Nephron (organoid): Measurements from ENCODE around the gene WNT7A.

Experiments used
- H3K27ac Mint-ChIP-seq, 3 experiments: 2 replicates each; pipeline ENCODE4 v1.8.0; 2020; ENCODE audit warnings: mixed read lengths in 3 of 3, mild to moderate bottlenecking in 2 of 3, moderate library complexity in 1 of 3
- H3K27me3 Mint-ChIP-seq: 2 replicates; pipeline ENCODE4 v1.8.0; 2021; ENCODE audit warnings: low read depth, mild to moderate bottlenecking, moderate library complexity, mixed read lengths
- H3K36me3 Mint-ChIP-seq: 2 replicates; pipeline ENCODE4 v1.8.0; 2020; ENCODE audit warnings: low read depth, mixed read lengths
- H3K4me1 Mint-ChIP-seq: 2 replicates; pipeline ENCODE4 v1.8.0; 2020; ENCODE audit warnings: mixed read lengths
- H3K4me3 Mint-ChIP-seq, 3 experiments: 2 replicates each; pipeline ENCODE4 v1.8.0; 2020; ENCODE audit warnings: mild to moderate bottlenecking in 3 of 3, mixed read lengths in 3 of 3, moderate library complexity in 2 of 3
- H3K9me3 Mint-ChIP-seq: 2 replicates; pipeline ENCODE4 v1.8.0; 2020; ENCODE audit warnings: mixed read lengths
- TF ChIP-seq, protein P1 (sequence below), 3 experiments: fragments of 200-600 bp; sonication (generic); IDR thresholded peaks; one replicate each; pipeline ENCODE4 v1.5.0; 2021; ENCODE audit warnings: antibody characterized with exemption in 3 of 3; ENCODE audit not compliant: unreplicated experiment in 3 of 3

Gene WNT7A

DNA sequence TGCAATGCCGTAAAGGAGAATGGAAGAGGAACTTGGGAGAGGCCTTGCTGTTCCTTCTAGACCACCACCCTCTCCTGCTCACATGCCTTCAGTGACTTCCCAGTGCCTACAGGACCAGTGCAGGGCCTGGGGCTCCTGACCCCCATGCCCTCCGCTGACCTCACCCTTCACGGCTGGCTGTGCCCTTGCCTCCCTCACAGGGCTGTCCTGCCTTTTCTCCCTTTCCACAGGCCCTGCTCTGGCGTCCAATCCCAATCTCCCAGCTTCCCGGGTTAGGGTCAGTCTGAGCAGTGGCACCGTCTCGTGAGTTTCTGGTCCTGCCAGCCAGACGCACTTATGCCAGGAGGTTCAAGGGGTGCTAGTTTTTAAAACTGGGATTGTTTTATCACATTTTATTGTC lies 110.4 kb downstream of the WNT7A start:
- Mint-ChIP-seq H3K4me1 (no peaks in the 10 kb centered on the region), H3K27ac (no peak overlapping the region), H3K27me3 (peaks cover 6% of the 10 kb centered on the region), H3K36me3 (no peaks in the 10 kb centered on the region), H3K4me3 (no peak overlapping the region), H3K9me3 (no peaks in the 10 kb centered on the region)
- TF ChIP-seq, protein P1, sequence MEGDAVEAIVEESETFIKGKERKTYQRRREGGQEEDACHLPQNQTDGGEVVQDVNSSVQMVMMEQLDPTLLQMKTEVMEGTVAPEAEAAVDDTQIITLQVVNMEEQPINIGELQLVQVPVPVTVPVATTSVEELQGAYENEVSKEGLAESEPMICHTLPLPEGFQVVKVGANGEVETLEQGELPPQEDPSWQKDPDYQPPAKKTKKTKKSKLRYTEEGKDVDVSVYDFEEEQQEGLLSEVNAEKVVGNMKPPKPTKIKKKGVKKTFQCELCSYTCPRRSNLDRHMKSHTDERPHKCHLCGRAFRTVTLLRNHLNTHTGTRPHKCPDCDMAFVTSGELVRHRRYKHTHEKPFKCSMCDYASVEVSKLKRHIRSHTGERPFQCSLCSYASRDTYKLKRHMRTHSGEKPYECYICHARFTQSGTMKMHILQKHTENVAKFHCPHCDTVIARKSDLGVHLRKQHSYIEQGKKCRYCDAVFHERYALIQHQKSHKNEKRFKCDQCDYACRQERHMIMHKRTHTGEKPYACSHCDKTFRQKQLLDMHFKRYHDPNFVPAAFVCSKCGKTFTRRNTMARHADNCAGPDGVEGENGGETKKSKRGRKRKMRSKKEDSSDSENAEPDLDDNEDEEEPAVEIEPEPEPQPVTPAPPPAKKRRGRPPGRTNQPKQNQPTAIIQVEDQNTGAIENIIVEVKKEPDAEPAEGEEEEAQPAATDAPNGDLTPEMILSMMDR (IDR thresholded peaks at IDR 0.05; ENCODE audit: unreplicated experiment in 3 of 3), result no peak

DNA sequence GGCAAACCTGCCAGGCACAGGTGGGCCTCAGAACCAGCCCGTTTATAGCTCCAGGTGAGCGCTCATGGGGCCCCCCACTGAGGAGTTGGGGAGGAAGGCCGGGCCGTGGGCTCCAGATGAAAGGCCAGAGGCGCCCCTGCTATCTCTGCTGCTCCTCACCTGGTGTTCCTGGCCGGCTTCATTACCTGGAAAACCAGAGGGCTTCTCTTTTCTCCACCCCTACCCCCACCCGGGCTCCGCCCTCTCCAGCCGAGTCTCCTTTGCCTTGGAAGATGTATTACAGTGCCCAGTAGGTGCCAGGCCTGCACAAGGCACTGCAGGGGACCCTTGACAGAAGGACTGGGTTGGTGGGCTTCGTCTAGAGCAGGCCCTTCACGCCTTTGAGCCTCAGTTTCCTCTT lies 111.4 kb downstream of the WNT7A start:
- Mint-ChIP-seq H3K9me3 (no peaks in the 10 kb centered on the region), H3K4me3 (no peak overlapping the region), H3K27me3 (peaks cover 10% of the 10 kb centered on the region), H3K4me1 (no peaks in the 10 kb centered on the region), H3K36me3 (no peaks in the 10 kb centered on the region), H3K27ac (no peak overlapping the region)
- TF ChIP-seq, protein P1 (IDR thresholded peaks at IDR 0.05; ENCODE audit: unreplicated experiment in 3 of 3), result no peak

DNA sequence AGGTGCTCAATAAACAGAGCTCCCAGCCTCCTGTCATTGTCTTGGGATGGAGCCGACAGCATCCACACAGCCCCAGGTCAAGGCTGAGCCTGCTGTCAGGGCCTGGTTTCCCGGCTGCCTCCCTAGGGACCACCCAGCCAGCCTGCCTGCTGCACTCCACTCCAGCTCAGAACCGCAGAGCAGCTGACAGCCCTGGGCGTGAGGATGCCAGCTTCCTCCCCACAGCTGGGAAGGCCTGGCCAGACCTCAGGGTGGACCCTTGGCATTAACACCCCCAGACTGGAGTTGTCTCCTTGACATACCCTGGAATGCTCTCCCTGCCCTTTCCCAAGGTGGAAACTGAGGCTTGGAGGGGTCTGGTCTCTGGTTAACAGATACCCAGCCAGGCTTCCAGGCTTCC lies 112.0 kb downstream of the WNT7A start:
- Mint-ChIP-seq H3K4me3 (no peak overlapping the region), H3K27me3 (peaks cover 10% of the 10 kb centered on the region), H3K9me3 (peaks cover 3% of the 10 kb centered on the region), H3K27ac (no peak overlapping the region), H3K36me3 (no peaks in the 10 kb centered on the region), H3K4me1 (no peaks in the 10 kb centered on the region)
- TF ChIP-seq, protein P1 (IDR thresholded peaks at IDR 0.05; ENCODE audit: unreplicated experiment in 3 of 3), result no peak

DNA sequence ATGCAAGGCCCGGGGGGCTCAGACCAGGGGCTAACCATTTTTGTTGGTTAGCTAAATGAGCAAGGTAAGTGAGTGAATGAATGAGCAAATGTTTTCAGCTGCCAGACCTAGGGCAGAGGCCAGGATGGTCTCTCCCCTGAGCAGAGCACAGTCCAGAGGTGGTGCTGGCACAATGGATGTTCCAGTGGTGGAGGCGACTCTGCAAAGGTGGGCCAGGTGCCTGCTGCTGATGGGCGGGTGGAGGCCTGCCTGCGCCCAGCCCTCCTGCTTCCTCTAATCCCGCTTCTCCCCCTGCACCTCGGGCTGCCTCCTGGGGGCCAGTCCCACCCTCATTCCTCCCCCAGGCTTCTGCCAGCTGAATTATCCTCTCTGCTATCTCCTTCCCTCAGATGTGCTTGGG lies 112.8 kb downstream of the WNT7A start:
- H3K27ac Mint-ChIP-seq, result no peak overlapping the region
- H3K36me3 Mint-ChIP-seq, result no peaks in the 10 kb centered on the region
- H3K27me3 Mint-ChIP-seq, result peaks cover 10% of the 10 kb centered on the region
- peaks cover 5% of the 10 kb centered on the region for H3K9me3 Mint-ChIP-seq
- no peaks in the 10 kb centered on the region for H3K4me1 Mint-ChIP-seq
- no peak overlapping the region for H3K4me3 Mint-ChIP-seq
- TF ChIP-seq, protein P1 (IDR thresholded peaks at IDR 0.05; ENCODE audit: unreplicated experiment in 3 of 3), result no peak
